Measurements from ENCODE around the gene SNX19.

The SNX19 gene

GRCh38 chr11:130842001-130842400 lies 74.3 kb downstream of the SNX19 start:
- DNase-seq (ENCODE audit: low spot score) = no peak

DNA sequence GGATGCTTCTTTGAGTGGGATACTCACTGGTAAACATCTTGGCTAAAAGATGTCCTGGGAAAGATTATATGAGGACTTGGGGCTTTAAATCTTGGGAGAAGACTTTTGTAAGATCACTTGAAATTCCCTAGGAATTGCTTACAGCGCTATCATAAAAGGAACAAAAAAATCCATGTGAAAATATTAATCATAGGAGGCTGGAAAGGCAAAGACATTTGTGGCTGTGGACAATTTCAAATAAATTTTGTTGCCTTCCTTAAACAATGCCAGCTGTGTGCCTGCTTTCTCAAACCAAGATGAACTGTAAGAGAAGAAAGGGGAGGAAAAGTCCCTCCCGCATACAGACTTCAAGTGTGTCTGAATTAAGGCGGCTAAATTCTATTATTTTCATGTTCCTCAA lies 75.6 kb downstream of the SNX19 start:
- DNase-seq (ENCODE audit: low spot score) = no peak

GRCh38 chr11:130839981-130840666 lies 76.2 kb downstream of the SNX19 start:
- no peak for DNase-seq (ENCODE audit: low spot score)

- no peak for DNase-seq (ENCODE audit: low spot score)
Observed at GRCh38 chr11:130837194-130837593, 79.1 kb downstream of the SNX19 start.

GRCh38 chr11:130834886-130835285 lies 81.4 kb downstream of the SNX19 start:
- no peak for DNase-seq (ENCODE audit: low spot score)

GRCh38 chr11:130832566-130833425 lies 83.5 kb downstream of the SNX19 start:
- no peak for DNase-seq (ENCODE audit: low spot score)

- no peak for DNase-seq (ENCODE audit: low spot score)
Observed at GRCh38 chr11:130831976-130832375, 84.3 kb downstream of the SNX19 start.

- DNase-seq (ENCODE audit: low spot score) = no peak
Observed at GRCh38 chr11:130831506-130831905, 84.8 kb downstream of the SNX19 start.

- DNase-seq (ENCODE audit: low spot score) = no peak
Observed at GRCh38 chr11:130830566-130830965, 85.7 kb downstream of the SNX19 start.

DNA sequence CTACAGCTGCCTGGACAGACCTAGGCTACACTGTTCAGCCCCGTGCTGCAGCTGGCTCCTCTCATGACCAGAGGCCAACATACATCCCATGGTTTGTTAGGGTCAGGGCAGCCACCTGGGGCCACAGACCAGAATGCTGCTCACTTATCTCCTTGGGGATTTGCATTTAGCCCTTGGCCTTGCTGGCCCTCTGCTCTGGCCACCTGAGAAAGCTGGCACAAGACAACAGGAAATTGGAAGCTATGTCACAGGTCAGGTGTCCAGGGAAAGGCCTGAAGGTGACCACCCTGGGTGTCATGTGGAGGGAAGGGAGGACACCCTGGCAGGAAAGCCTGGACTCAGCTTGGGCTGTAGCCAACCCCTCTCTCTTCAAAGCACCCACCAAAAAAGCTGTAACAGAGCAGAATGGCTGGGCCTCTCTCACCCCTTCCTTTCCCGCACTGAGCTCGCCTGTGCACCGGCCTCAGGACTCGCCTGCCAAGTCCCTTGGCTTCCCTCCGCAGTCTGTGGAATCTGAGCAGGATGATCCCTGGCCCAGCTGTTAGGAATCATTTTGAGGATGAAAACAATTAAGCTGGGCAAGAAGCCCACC lies 86.3 kb downstream of the SNX19 start:
- no peak for DNase-seq (ENCODE audit: low spot score)

GRCh38 chr11:130828741-130829140 lies 87.5 kb downstream of the SNX19 start:
- DNase-seq (ENCODE audit: low spot score) = no peak

GRCh38 chr11:130827451-130828377 lies 88.6 kb downstream of the SNX19 start:
- DNase-seq (ENCODE audit: low spot score) = no peak

GRCh38 chr11:130826572-130826971 lies 89.7 kb downstream of the SNX19 start:
- no peak for DNase-seq (ENCODE audit: low spot score)

GRCh38 chr11:130825983-130826382 lies 90.3 kb downstream of the SNX19 start:
- DNase-seq (ENCODE audit: low spot score) = no peak

GRCh38 chr11:130825561-130825960 lies 90.7 kb downstream of the SNX19 start:
- no peak for DNase-seq (ENCODE audit: low spot score)
